NCI-H2081 (cell line): ENCODE results near the gene FOXQ1.
"Not testable (repeated sequence)": the region's sequence is repeated elsewhere in the genome, so short reads cannot be mapped to it uniquely, and the experiment has no call there.

Experiments used
- DNase-seq, 2 experiments: peaks; one replicate each; lab custom pipeline; 2025; lab: John Stamatoyannopoulos, UW

The FOXQ1 gene

DNA sequence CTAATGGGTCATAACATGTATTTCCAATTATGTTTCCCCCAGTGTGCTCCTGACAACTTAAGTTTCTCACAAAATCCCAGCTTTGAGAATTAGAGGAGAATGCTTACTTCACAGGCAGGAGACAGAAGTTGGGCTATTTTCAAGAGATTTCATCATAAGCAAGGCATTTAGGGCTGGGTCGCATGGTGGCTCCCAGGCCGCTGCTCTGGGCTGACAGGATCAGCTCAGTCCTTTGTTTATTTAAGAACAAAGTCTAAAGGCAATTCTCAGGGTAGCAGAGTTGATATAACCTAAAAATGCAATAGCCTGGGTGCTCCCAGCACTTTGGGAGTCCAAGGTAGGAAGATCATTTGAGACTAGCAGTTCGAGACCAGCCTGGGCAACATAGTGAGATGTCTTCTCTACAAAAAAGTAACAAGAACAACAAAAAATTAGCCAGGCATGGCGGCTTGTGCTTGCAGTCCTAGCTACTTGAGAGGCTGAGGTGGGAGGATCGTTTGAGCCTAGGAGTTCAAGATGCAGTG lies 10.9 kb downstream of the FOXQ1 start:
- no peak for DNase-seq

DNA sequence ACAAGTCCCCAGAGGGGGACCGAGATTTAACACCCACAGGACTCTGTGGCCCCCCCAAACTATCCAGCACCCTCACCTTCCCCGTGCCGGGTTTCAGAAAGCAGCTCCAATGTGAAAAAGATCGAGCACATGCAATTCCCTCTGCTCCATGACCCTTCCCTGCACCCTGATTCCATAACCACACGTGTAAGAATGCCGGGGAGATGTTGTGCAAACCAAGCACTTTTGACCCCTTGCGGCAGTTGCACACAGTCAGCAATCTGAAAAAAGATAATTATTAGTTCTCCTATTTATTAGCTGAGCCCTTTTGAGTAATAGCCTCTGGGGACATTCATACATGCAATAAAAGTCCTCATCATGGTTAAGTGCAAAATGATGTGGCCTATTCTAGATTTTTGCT lies 13.0 kb downstream of the FOXQ1 start:
- DNase-seq = no peak

DNA sequence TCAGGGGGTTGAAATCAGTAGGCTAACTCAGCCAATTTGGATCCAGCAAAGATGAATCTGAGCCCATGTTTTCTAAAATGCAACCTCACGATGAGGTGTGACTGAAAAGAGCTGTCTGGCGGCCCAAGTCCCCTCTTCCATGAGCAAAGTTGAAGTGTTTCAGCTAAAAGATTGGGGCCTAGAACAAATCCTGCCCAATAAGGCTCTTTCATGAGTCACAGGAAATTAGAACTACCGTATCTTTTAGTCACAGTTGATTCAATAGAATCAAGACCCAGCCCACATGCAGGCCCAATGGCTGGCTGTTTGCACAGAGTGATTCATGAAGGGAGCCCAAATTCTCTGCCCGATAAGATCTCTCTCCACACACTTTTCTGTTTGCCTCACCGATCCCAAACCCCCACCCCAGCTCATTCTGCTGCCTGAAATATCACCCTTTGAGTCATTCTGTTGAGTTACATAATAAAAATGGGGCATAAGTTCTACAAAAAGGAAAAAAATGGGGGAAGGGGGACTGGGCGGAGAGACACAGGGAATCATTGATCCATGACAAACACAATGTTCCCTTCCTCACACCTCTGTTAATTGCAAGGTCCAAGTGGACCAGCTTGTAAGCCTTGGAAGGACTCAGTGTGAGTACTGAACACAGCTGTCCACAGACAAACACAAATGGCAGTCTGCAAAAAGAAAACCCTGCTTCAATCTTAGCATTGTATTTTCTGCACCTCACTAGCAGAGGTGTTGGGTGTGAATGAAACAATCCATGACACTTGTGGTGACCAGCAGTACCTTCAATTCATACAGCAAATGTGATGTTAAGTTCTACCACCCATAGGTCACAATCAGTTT lies 13.8 kb downstream of the FOXQ1 start:
- DNase-seq = no peak

DNA sequence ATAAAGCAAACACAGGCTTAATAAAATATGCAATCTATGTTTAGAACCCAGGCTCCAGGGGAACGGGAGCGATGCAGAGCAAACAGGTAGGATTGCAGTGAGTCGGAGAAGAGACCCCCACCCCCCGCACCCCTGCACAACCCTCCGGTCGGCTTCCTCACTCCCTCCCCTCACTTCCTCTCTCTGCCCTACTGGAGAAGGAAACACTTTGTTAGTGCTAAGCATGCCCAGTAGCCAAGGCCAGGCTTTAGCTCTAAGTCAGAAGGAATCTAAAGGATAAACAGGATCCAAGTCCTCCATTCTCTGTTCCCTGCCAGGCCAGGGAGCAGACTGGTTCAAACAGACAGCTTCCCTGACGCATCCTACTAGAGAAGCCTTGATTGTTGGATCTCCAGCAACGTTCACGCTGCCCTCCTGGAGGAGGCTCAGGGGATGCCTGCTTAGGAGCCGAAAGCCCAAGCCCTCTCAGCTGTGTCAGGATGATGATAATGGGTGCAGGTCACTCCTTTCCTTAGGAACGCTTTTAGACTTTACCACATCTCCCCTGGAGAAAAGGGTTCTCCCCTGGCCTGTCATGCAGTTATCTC lies 14.7 kb downstream of the FOXQ1 start:
- DNase-seq = no peak

DNA sequence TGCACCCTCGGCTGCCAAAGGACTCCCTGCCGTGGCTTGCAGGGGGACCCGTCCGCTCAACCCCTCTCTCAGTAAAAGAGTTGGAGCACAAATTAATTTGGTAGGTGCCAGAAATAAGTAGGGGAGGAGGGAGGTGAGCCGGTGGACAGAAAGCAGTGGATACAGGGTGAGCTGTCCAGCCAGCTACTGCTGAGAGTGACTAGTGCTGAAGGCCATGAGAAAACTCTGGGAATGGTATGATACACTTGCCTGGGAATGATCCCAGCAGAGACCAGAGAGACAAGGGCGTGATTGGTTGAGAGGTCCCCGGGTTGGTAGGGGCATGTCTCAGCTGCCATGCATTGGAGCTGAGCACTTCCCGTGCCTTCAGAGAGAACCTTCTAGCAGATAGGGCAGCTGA lies 15.7 kb downstream of the FOXQ1 start:
- no peak for DNase-seq

DNA sequence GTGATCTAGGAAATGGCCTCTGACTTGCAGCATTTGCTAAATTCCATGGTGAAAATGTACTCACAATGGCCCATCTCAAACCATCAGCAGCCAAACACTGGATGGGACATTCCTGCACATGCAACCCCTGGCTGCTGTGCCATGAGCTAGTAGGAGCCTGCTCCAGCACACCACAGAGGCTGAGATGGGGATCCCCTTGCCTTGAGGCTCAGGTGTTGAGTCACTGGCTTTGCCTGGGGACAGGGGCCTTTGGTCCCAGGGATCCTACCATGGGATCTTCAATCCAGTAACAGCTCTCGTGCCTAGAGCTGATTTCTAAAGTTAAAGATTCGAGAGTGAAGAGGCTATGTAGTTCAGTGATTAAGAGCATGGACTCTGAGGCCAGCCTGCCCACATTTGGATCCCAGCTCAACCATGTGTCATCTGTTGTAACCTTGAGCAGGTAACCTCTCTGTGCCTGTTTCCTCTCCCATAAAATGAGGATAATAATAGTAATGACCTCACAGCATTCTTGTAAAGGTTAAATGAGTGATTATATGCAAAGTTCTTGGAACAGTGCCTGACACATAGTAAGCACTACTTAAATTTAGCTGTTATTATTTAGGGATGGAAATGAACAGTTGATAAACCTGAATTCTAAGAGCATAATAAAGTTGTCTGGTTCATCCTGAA lies 16.4 kb downstream of the FOXQ1 start:
- no peak for DNase-seq

DNA sequence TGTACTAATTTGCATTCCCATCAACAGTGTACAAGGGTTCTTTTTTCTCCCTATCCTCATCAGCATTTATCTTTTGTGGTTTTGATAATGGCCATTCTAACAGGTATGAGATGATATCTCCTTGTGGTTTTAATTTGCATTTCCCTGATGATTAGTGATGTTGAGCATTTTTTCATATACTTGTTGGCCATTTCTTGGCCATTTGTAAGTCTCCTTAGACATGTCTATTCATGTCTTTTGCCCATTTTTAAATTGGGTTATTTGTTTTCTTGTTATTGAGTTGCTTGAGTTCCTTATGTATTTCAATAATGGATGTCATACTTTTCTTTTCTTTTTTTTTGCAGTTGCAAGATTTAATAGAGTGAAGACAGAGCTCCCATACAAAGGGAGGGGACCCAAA lies 17.8 kb downstream of the FOXQ1 start:
- DNase-seq = no peak

DNA sequence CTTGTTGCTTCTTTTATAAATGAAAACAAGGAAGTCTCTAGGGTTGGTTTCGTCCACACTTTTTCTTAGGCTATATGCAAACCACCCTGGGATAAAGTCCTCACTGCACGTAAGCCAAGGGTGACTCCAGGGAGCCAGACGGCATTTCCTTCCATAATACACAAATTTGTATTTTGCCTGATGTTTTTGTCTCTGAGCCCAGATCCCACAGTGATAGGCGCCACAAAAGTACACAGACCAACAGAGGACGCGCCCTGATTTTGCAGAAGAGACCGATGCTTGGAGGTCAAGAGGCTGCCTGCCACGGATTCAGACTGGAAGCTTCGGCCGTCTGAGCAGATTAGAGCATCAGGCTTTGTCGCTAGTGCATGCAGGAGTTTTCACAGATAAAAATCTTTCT lies 22.8 kb downstream of the FOXQ1 start:
- no peak for DNase-seq

DNA sequence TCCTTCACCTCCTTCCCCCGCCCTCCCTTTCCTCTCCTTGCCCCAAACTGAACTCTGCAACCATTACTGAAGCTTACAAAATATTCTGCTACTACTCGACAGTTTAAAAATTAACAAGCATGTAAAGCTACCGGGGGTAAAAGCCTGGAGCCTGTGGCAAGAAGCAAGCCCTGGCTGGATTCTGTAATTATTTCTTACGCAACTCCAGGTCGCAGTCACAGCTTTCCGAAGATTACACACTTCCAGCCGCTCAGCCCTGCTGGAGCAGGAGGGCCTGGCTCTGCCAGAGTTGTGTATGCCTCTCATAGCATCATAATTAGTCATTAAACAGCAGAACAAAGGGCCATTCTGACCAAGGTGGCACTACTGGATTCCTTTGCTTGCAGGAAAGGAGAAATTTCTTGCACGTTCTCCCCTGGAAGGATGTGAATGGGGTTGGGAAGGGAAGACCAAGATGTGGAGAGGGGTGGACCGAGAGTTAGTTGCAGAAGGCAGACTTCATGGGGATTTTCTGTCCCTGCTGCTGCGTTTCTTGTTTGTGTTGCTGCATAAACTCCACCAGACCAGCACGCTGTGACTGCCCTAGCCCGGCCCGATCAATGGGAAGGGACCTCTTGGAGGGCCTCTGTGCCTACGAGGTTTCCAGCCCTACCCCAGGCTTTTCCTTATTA lies 23.6 kb downstream of the FOXQ1 start:
- DNase-seq = no peak

DNA sequence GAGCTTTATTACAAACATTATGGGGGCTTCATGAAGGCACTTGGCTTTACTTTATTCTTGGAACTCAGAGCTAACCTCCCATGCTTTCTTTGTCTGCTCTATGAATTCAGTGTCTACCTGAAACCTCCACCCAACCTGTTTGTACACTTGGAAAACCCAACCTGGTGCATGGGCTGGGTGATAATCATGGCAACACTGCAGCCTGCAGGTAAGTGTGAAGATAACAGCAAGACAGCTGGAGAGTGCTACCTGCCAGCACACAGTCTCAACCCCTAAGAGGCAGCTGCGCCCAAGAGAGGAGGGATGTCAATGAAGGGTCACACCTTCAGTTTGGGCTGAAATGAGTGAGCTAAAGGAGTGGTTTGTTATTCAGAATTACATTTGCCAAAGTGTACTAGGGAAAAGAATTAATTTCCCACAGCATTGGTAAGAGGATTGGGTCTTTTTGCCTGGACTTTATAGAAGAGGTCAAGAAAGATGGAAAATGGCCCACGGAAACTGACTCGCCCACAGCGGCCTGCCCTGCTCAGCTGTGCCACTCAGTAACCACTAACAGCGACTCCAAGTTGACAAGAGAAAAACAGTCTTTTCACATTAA lies 24.4 kb downstream of the FOXQ1 start:
- no peak for DNase-seq

DNA sequence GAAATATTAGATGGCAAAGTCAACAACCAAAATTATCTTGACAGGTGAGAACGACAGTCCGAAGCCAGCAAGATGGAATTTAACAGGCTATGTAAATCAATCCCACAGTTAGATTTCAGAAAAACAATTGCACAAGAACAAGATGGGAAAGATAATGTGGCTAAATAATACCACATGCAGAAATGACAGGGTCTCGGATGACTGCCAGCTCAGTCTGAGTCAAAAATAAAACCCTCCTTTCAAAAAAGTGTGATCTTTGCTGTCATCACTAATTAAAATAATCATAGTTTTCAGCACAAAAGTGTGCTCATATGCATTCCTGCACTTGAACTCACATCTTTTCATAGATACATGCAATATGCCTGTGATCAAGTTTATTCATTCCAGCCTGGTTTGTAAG lies 25.9 kb downstream of the FOXQ1 start:
- DNase-seq = no peak

DNA sequence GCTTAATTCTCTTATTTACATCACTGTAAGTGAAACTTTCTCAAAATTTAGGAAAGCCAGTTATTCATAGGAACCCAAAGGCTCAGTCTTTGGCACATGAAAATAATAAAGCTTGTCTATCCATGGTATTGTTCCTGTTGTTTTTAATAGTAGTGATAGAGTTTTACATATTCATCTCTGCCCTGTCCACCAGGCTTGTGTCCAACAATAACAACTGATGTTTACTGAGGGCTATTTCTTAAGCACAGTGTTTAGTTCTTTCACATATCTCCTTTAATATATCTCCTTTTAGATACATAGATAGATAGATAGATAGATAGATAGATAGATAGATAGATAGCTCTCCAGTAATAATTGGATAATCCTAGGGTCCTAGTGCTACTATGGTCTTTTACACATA lies 34.2 kb downstream of the FOXQ1 start:
- DNase-seq = no peak

DNA sequence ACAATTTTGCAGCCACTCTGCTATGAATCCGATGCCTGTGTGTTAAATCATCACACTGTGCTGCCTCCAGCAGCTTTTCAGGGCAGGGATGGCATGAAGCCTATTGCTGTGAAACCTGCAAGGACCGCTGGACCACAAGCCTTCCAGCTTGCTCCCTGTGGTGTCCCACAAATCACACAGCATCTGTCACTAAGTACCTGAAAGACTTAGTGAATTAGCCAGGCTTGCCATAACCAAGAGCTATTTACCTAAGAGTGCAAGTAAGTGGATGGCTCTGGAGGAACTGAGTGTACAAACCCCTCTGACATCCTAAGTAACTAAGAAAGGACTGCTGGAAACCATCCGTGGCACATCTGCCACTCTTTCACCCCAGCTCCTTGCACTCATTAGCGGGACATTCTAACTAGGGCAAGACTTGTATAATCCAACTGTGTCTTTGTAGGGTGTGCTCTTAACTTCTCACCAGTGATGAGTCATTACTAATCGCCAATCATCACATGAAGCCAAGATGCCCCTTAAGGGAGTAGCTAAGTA lies 34.7 kb downstream of the FOXQ1 start:
- DNase-seq = no peak

DNA sequence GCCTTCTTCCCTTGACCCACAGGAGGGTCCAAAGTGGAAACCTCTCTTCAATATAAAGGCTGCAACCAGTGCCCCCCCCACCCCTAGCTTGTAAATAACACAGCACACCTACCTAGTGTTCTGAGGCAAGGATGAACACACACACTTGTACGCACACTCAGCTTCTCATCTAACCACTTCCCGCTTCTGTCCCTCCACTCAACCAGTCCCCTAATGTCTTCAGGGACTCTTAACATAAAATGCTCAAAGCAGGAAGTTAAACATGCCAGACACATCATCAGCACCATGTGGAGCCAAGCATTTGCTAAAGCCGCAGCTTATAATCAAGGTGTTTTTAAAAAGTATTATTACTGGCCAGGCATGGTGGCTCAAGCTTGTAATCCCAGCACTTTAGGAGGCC lies 35.3 kb downstream of the FOXQ1 start:
- DNase-seq = no peak

DNA sequence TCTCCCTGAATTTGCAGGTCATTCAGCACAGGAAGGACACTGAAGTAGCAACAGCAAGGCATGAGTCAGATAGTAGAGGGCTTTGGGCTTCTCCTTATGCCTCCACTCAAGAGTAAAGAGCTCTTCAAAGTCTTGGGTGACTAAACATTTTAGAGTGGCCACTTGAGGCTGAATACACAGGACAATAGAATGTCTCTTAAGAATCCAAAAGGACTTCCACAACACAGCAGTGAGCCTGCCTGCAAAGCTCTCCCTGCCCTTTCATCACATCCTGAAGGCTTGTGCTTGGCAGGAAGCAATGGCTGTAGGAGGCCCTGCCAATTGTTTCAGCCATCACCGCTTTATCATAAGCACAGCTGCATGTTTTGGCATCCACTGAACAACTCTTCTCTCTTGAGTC lies 36.8 kb downstream of the FOXQ1 start:
- no peak for DNase-seq

DNA sequence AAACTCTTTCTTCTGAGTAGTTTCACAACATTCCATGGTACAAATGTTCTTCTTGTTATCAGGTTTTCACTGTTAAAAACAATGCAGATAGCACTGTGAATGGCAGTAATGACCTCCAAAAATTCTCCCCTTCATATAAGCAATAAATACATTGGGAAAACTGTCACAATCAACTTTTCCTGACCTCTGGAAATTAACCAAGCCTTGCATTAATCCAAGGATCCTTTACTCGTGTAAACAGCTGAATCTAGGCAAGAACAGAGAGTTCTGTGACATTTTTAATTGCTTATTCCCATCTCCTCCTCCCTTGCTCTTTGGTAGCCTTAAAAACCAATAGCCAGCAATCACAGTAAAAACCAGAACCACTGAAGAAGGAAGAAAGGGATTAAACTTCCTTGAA lies 37.8 kb downstream of the FOXQ1 start:
- DNase-seq = no peak

DNA sequence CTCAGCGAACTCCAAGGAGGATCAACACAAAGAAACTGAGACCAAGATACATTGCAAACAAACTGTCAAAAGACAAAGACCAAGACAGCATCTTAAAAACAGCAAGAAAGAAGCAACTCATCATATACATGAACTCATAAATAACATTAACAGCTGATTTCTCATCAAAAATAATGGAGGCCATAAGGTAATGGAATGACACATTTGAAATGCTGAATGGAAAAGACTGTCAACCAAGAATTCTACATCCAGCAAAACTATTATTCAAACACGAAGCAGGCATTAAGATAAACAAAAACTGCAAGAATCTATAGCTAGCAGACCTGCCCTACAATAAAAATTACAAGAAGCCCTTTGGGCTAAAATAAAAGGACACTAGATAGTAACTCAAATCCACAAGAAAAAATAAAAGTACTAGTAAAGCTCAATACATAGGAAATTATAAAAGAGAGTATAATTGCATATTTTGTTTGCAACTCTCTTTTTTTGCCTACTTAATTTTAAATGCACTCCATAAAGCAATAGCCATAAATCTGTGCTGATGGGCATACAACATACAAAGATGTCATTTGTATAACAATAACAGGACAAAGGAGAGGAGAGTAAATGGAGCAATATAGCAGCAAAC lies 39.6 kb downstream of the FOXQ1 start:
- no peak for DNase-seq

DNA sequence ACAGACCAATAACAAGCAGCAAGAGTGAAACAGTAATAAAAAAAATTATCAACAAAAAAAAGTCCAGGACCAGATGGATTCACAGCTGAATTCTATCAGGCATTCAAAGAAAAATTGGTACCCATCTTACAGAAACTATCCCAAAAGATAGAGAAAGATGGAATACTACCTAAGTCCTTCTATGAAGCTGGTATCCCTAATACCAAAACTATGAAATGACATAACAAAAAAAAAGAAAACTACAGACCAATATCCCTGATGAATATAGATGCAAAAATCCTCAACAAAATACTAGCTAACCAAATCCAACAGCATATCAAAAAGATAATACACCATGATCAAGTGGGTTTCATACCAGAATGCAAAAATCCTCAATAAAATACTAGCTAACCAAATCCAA lies 43.2 kb downstream of the FOXQ1 start:
- DNase-seq = not testable (repeated sequence)

DNA sequence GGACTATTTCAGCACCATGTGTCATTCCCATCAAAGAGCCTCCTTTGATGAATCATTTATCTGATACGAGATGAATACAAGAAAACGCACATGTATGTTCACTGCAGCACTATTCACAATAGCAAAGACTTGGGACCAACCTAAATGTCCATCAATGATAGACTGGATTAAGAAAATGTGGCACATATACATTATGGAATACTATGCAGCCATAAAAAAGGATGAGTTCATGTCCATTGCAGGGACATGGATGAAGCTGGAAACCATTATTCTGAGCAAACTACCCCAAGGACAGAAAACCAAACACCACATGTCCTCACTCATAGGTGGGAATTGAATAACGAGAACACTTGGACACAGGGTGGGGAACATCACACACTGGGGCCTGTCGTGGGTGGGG lies 49.8 kb downstream of the FOXQ1 start:
- DNase-seq = not testable (repeated sequence)

DNA sequence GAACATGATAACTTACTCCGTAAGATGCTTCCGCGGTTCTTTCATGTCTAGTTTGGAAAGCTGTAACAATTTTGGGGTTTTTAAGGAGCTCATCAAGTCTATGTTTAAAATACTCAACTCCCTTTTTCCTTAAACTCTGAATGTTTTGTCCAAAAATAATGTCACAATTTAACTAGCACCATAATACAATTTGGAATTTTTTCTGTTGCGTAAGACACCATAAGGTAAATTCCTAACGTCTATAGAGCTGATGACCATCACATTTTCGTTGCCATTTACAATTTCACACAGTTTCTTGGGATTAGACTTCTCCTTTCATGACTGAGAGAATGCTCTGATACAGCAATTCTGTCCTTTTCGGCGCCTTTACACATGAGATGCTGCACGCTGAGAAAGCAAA lies 50.7 kb downstream of the FOXQ1 start:
- no peak for DNase-seq

DNA sequence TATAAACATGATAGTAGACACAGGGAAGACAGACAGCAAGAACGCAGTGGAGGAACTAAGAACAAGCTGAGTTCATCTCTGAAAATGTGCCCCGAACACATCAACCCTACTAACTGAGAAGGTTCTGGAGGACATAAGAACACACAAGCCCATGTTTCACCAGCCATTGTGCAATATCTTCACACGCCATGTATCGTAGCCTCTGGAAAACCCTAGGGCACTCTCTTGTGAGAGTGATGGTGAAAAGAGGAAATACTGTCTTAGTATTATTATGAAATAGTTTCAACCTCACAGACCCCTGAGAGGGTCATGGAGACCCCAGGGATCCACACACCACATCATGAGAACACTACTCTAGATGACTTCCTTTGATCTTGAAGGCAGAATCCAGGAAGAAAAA lies 51.4 kb downstream of the FOXQ1 start:
- no peak for DNase-seq
